Activated naive CD8-positive, alpha-beta T cell treated with anti-CD3 and anti-CD28 coated beads, Interleukin-2, amount 50 U/mL, for 24 hours (primary cell): ENCODE data around the gene PDE6C.

Source experiments
- ATAC-seq: fragments of 150-1000 bp; cut with Tn5 transposase; one replicate; pipeline ENCODE4 v1.10.0; 2021
- DNase-seq: peaks from one replicate; pipeline ENCODE4 v3.0.0; 2021
- H3K27ac Mint-ChIP-seq: one replicate; pipeline ENCODE4 v1.8.0; 2021; ENCODE audit warnings: mild to moderate bottlenecking, mixed read lengths
- H3K27me3 Mint-ChIP-seq: one replicate; pipeline ENCODE4 v1.8.0; 2021; ENCODE audit warnings: mixed read lengths
- H3K36me3 Mint-ChIP-seq: one replicate; pipeline ENCODE4 v1.8.0; 2021; ENCODE audit warnings: low read depth, mixed read lengths
- H3K4me1 Mint-ChIP-seq: one replicate; pipeline ENCODE4 v1.8.0; 2021; ENCODE audit warnings: mixed read lengths
- H3K4me3 Mint-ChIP-seq: one replicate; pipeline ENCODE4 v1.8.0; 2021; ENCODE audit warnings: mild to moderate bottlenecking, moderate library complexity, mixed read lengths
- H3K9me3 Mint-ChIP-seq: one replicate; pipeline ENCODE4 v1.8.0; 2021; ENCODE audit warnings: mixed read lengths

The PDE6C gene

DNA sequence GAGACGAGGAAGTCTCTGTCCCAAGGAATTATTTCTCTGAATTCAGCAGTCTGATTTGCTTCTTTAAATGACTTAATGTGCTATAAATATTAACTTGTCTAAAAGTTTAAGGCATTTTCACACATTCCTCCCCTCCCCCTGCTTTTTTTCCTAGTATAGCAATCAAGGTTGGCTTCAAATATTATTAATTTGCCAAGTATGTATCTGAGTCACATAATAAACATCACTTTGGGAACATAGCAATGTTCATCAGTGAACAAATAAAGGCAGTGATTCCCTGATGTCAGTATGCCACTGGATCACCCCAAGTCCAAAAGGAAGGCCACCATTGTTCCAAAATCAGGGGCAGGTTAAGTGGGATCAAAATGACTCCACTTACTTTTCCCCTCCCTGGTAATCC, 40.5 kb downstream of the PDE6C start:
- ATAC-seq (no peak), DNase-seq (no peak)
- Mint-ChIP-seq H3K4me1 (no peaks in the 10 kb centered on the region), H3K9me3 (no peaks in the 10 kb centered on the region), H3K27ac (no peak overlapping the region), H3K36me3 (no peaks in the 10 kb centered on the region), H3K4me3 (no peak overlapping the region), H3K27me3 (peaks cover 2% of the 10 kb centered on the region)

GRCh38 chr10:93654201-93654600, 41.9 kb downstream of the PDE6C start:
- H3K27me3 Mint-ChIP-seq, result peaks cover 2% of the 10 kb centered on the region
- no peaks in the 10 kb centered on the region for H3K36me3 Mint-ChIP-seq
- ATAC-seq, result no peak
- H3K27ac Mint-ChIP-seq, result no peak overlapping the region
- H3K4me3 Mint-ChIP-seq, result no peak overlapping the region
- H3K9me3 Mint-ChIP-seq, result no peaks in the 10 kb centered on the region
- no peak for DNase-seq
- no peaks in the 10 kb centered on the region for H3K4me1 Mint-ChIP-seq

DNA sequence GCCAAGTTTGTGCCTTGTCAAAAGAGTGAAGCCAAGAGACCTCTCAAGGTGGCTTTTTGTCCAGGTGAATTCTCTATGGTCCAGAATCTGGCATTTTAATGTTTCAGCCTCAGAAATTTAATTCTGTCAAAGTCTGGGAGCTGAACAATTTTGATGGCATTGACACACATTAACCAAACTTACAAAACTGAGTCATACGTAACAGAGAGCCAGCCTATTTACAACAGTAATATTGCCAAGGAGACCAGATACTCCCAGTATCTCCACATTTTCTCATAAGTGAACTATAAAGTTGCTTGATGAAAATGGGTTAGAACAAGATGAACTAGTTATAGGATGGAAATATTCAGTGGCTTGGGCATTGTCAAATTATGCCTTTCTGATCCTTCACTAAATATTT, 43.8 kb downstream of the PDE6C start:
- no peaks in the 10 kb centered on the region for H3K4me1 Mint-ChIP-seq
- DNase-seq (no peak), ATAC-seq (no peak)
- H3K27ac Mint-ChIP-seq, result no peak overlapping the region
- H3K4me3 Mint-ChIP-seq, result no peak overlapping the region
- H3K9me3 Mint-ChIP-seq, result no peaks in the 10 kb centered on the region
- H3K27me3 Mint-ChIP-seq, result peaks cover 2% of the 10 kb centered on the region
- H3K36me3 Mint-ChIP-seq, result peaks cover 14% of the 10 kb centered on the region

GRCh38 chr10:93657757-93658156, 45.4 kb downstream of the PDE6C start:
- ATAC-seq (no peak), DNase-seq (no peak)
- Mint-ChIP-seq H3K4me1 (no peaks in the 10 kb centered on the region), H3K36me3 (peaks cover 15% of the 10 kb centered on the region), H3K9me3 (no peaks in the 10 kb centered on the region), H3K27ac (no peak overlapping the region), H3K4me3 (no peak overlapping the region), H3K27me3 (no peaks in the 10 kb centered on the region)

- Mint-ChIP-seq H3K9me3 (no peaks in the 10 kb centered on the region), H3K36me3 (peaks cover 18% of the 10 kb centered on the region), H3K4me3 (no peak overlapping the region), H3K4me1 (no peaks in the 10 kb centered on the region), H3K27ac (no peak overlapping the region), H3K27me3 (no peaks in the 10 kb centered on the region)
- DNase-seq, result no peak
- ATAC-seq, result no peak
Observed at GRCh38 chr10:93666030-93666429, 53.7 kb downstream of the PDE6C start.

GRCh38 chr10:93667795-93668194, 55.5 kb downstream of the PDE6C start:
- no peak for DNase-seq
- Mint-ChIP-seq H3K27ac (no peak overlapping the region), H3K27me3 (no peaks in the 10 kb centered on the region), H3K4me3 (no peak overlapping the region), H3K36me3 (peaks cover 16% of the 10 kb centered on the region), H3K9me3 (no peaks in the 10 kb centered on the region), H3K4me1 (no peaks in the 10 kb centered on the region)
- no peak for ATAC-seq

DNA sequence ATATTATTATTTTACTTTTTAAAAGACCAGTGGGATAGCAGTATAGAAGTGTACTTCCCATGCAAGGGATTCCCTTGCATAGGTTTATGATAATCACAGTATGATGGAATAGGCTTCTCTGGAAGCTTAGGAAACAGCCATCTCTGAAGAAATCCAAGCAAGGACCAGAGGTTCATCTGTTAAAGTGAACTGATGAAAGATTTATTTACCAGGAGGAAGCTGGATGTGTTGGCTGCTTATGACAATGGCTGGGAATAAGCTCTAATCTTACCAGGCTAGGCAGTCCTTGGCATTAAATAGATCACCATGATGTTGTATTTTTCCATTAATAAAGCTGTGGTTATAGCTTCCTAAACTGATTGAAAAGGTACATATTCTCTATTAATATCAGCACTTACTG, 58.0 kb downstream of the PDE6C start:
- Mint-ChIP-seq H3K36me3 (peaks cover 23% of the 10 kb centered on the region), H3K9me3 (no peaks in the 10 kb centered on the region), H3K27ac (no peak overlapping the region), H3K27me3 (no peaks in the 10 kb centered on the region), H3K4me1 (no peaks in the 10 kb centered on the region), H3K4me3 (no peak overlapping the region)
- DNase-seq (no peak), ATAC-seq (no peak)

DNA sequence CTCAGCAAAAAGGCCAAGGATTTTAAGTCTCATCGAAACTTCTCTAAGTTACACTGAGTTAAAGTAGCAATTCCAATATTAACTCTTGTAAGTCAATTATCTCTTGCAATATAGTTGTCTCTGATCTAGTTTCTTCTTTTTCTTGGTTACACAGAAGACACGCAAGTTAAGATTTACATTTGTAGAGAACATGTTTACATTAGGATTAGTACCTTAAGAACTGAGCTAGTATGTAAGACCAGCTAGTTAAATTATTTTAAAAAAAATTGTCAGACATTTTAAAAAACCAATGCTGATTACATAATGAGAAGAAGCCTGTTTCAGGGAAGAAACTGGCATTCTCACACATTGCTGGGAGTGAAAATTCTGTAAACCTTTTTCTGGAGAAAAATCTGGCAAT, 58.7 kb downstream of the PDE6C start:
- H3K36me3 Mint-ChIP-seq, result peaks cover 24% of the 10 kb centered on the region
- no peak for ATAC-seq
- H3K4me1 Mint-ChIP-seq, result no peaks in the 10 kb centered on the region

DNA sequence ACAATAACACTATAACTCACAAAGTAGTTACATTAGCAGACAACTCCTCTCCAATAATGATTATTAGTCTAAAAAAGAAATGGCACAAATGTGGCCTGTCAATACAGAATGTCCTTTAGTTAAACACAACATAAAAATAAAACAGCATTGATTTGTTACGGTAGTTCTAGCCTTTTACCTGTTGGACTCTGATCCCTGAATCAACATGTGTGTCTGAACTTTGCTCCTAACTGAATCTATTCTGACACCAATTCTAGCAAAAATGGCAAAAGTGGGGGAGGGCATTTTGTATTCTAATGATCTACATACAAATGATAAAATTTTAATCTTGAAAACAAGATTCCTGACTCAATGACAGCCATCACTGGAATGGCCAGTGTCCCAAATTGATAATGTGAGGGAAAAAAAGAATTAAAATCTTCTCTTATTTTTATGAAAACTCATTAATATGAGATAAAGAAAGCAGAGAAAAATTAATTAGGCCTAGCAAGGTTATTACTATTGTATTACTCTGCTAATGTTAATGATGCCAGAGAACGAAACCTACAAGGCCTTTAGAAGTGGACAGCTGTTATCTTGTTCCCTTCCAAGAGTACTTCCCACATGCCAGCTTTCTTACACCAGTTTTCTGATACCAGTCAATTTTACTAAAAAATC, 59.8 kb downstream of the PDE6C start:
- H3K27me3 Mint-ChIP-seq, result no peaks in the 10 kb centered on the region
- H3K36me3 Mint-ChIP-seq, result peaks cover 27% of the 10 kb centered on the region
- H3K27ac Mint-ChIP-seq, result no peak overlapping the region
- no peaks in the 10 kb centered on the region for H3K9me3 Mint-ChIP-seq
- no peak for ATAC-seq
- no peaks in the 10 kb centered on the region for H3K4me1 Mint-ChIP-seq
- H3K4me3 Mint-ChIP-seq, result no peak overlapping the region
- no peak for DNase-seq

More for the DNA sequence above, 58.7 kb downstream of the PDE6C start:
- no peaks in the 10 kb centered on the region for H3K27me3 Mint-ChIP-seq
- no peak overlapping the region for H3K27ac Mint-ChIP-seq
- no peak overlapping the region for H3K4me3 Mint-ChIP-seq
- H3K9me3 Mint-ChIP-seq, result no peaks in the 10 kb centered on the region
- no peak for DNase-seq

DNA sequence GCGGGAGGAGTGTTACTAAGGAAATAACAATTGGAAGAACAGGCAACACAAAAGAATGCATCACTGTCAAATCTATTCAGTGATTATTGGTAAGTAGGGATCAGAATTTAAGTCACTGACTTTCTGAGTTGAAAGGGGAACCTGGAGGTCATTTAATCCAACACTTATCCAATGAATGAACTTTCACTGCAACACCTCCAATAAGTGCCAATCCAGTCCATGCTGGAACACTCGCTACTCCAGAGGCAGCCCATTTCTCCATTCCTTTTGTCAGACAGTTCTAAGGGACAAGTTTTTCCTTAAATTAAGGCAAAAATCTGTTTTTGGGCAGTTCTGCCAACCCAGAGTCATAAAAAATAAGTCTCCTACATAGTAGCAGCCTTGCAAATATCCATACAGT, 60.6 kb downstream of the PDE6C start:
- Mint-ChIP-seq H3K27me3 (no peaks in the 10 kb centered on the region), H3K9me3 (no peaks in the 10 kb centered on the region), H3K4me3 (no peak overlapping the region), H3K4me1 (no peaks in the 10 kb centered on the region), H3K27ac (no peak overlapping the region), H3K36me3 (peaks cover 25% of the 10 kb centered on the region)
- DNase-seq (no peak), ATAC-seq (no peak)

- ATAC-seq (no peak), DNase-seq (no peak)
- no peaks in the 10 kb centered on the region for H3K27me3 Mint-ChIP-seq
- peaks cover 24% of the 10 kb centered on the region for H3K36me3 Mint-ChIP-seq
- H3K27ac Mint-ChIP-seq, result no peak overlapping the region
- H3K4me1 Mint-ChIP-seq, result no peaks in the 10 kb centered on the region
- H3K4me3 Mint-ChIP-seq, result no peak overlapping the region
- H3K9me3 Mint-ChIP-seq, result no peaks in the 10 kb centered on the region
Observed at GRCh38 chr10:93673791-93674190, 61.5 kb downstream of the PDE6C start.

GRCh38 chr10:93678386-93678785, 66.0 kb downstream of the PDE6C start:
- H3K27ac Mint-ChIP-seq, result no peak overlapping the region
- no peaks in the 10 kb centered on the region for H3K9me3 Mint-ChIP-seq
- peaks cover 19% of the 10 kb centered on the region for H3K36me3 Mint-ChIP-seq
- H3K4me3 Mint-ChIP-seq, result no peak overlapping the region
- DNase-seq, result no peak
- H3K27me3 Mint-ChIP-seq, result no peaks in the 10 kb centered on the region
- ATAC-seq, result no peak
- H3K4me1 Mint-ChIP-seq, result no peaks in the 10 kb centered on the region

GRCh38 chr10:93678805-93679587, 66.7 kb downstream of the PDE6C start:
- ATAC-seq, result no peak
- no peak for DNase-seq
- Mint-ChIP-seq H3K4me1 (no peaks in the 10 kb centered on the region), H3K36me3 (peaks cover 21% of the 10 kb centered on the region), H3K4me3 (no peak overlapping the region), H3K27me3 (no peaks in the 10 kb centered on the region), H3K27ac (no peak overlapping the region), H3K9me3 (no peaks in the 10 kb centered on the region)

- ATAC-seq, result no peak
- peaks cover 18% of the 10 kb centered on the region for H3K36me3 Mint-ChIP-seq
Observed at GRCh38 chr10:93680412-93681047, 68.2 kb downstream of the PDE6C start.

GRCh38 chr10:93687737-93688136, 75.4 kb downstream of the PDE6C start:
- no peaks in the 10 kb centered on the region for H3K27me3 Mint-ChIP-seq
- no peaks in the 10 kb centered on the region for H3K4me1 Mint-ChIP-seq
- peaks cover 14% of the 10 kb centered on the region for H3K36me3 Mint-ChIP-seq

More at GRCh38 chr10:93680412-93681047, 68.2 kb downstream of the PDE6C start:
- Mint-ChIP-seq H3K4me3 (no peak overlapping the region), H3K27me3 (no peaks in the 10 kb centered on the region), H3K9me3 (no peaks in the 10 kb centered on the region), H3K4me1 (no peaks in the 10 kb centered on the region), H3K27ac (no peak overlapping the region)
- DNase-seq, result no peak

More at GRCh38 chr10:93687737-93688136, 75.4 kb downstream of the PDE6C start:
- DNase-seq (no peak), ATAC-seq (no peak)
- Mint-ChIP-seq H3K4me3 (no peak overlapping the region), H3K9me3 (no peaks in the 10 kb centered on the region), H3K27ac (no peak overlapping the region)
